NCI-H187 treated with DMSO at 0.1 percent for 48 hours (cell line): ENCODE measurements around the gene ZXDC.

Source experiments
- DNase-seq: peaks from one replicate; lab custom pipeline; 2025; lab: John Stamatoyannopoulos, UW

Gene ZXDC

GRCh38 chr3:126415661-126416591 lies 59.8 kb downstream of the ZXDC start:
- DNase-seq, result no peak

GRCh38 chr3:126414961-126415660 lies 60.6 kb downstream of the ZXDC start:
- no peak for DNase-seq

GRCh38 chr3:126414406-126414805 lies 61.3 kb downstream of the ZXDC start:
- no peak for DNase-seq

DNA sequence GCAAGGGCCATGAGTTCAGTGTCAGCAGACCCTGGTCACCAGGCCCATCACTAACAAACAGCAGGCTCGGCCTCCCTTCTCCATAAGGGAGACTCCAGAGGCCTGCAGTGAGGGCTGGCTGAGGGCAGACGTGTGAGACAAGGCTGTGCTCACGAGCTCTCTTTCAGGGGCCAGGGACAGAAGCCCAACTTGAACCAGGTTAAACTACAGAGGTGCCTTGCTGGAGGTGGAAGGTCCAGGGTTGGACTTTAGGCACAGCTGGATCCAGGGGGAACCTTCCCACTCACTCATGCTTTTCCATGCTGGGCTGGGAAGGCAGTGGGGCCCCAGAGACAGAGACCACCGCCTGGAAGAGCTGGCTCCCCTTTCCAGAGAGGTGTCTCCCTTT lies 62.0 kb downstream of the ZXDC start:
- DNase-seq, result no peak

DNA sequence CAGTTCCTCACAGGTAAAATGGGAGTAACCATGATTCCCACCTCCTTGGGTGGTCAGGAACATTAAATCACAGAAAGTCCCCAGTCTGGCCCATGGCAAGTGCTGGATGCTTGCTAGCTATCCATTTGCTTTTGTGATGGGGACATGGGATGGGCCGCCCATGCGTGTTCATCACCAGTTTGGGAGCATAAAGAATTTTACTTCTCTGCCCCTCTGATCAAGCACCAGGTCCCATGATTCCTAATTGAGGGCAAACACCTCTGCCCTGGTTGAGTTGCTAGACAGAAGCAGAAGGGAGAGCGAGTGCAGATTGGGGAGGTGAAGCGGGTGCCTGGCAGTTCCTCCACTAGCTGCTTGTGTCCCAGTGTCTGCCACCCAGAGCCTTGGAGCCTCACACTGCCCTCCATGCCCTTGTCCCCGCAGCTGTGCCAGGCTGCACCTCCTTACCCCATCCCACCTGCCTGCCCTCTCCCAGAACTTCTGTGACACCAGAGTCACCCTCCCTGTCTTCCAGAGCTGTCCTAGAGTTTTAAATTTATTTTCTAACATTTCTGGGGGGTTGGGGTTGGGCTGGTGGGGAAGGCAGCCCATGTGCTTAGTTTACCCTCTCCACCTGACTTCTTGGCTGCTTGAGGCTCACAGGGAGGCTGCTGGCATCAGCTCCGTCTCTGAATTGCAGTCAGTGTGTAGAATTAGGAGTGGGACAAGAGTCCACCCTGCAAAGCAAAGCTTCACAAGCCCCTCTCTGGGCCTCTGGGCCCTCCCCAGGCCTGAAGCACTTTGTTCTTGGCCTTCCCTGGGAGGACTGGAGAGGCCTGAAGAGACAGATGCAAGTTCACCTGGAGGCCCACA lies 62.6 kb downstream of the ZXDC start:
- DNase-seq, result no peak

- DNase-seq, result no peak
Measured at GRCh38 chr3:126408099-126408498, 67.6 kb downstream of the ZXDC start.

DNA sequence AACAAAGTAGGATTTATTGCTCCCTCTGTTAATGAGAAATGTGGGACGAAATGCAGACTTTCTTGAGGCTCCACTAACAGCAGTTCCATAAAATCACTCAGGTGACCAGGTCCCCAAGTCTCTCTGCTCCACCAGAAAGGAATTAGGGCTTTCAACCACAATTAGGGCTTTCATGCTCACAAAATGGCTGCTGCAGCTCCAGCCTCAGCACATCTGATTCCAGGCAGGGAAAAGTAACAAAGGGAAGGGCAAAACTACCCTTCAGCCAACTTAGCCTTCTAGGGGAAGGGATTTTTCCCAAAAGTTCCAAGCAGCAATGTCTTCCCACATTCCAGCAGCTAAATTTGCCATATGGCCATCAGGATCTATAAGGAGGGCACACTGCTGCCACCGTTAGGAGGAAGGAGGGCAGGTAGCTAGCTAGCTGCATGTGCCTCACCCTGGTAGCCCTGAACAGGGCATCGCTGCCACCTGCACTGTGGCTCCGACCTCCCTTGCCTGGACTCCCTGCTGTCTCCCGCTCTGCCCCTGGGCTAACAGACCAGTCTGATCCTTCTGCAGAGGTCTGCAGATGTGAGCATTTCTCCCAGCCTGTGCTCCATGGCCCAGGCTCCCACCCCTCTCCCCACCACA lies 68.2 kb downstream of the ZXDC start:
- no peak for DNase-seq

DNA sequence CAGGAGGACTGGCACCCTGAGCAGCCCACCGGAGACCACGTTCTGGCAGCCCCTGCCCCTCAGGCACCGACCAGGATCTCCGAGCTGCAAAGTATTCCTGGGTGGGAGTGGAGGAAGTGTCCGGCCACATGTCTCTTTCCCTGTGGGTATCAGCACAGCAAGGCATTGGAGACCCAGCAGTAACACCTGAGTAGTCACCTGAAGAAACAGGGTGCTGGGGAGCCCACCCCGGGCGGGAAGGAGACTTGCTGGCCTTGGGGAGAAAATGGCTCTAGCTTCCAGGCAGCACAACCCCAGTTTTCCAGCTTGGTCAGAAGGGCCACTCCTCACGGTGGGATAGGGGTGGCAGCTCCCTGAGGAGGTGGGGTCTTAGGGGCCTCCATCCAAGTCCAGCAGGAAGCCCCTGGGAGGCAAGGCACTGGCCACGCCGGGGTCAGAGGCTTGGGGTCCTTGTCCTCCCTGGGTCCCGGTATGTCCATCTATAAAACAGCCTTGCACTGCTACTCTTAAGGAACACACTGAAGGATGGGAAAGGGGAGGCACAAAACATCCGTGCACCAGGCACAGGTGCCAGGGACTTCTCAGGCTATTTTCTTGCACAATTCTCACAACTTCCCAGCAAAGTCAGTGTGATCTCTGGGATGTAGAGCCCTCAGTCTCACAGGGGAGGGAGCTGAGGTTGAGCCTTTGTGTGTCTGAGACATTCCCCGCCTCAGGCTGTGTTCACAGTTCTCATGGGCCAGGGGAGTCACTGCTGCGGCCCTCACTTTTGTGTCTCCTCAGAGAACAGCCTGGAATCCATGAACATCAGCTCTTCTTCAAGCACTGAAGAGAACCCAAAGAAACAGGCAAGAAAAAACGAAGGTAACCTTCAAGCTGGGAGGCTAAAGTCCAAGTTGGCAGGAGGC lies 69.0 kb downstream of the ZXDC start:
- DNase-seq, result no peak

GRCh38 chr3:126402666-126403302 lies 72.9 kb downstream of the ZXDC start:
- DNase-seq, result no peak

DNA sequence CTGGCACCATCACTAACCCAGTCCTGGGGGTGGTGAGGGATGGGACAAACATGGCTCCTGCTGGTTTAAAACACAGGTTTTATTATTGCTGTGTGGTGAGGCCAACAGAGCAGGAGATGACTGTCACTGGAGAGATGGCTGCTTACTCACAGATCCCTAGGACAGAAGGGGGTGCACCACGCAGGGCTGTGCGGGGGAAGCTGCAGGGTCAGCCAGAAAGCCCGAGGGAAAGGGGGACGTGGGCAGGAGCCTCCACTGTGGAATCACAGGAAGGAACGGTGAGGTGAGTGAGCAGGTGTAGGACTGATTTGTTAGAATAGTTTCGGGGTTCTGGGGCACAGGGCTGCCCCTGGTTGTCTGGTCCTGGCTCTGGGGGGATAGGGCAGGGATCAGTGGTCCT lies 73.5 kb downstream of the ZXDC start:
- DNase-seq, result no peak

- no peak for DNase-seq
Measured at GRCh38 chr3:126401611-126402160, 74.0 kb downstream of the ZXDC start.

- no peak for DNase-seq
Measured at GRCh38 chr3:126399756-126400155, 75.9 kb downstream of the ZXDC start.

DNA sequence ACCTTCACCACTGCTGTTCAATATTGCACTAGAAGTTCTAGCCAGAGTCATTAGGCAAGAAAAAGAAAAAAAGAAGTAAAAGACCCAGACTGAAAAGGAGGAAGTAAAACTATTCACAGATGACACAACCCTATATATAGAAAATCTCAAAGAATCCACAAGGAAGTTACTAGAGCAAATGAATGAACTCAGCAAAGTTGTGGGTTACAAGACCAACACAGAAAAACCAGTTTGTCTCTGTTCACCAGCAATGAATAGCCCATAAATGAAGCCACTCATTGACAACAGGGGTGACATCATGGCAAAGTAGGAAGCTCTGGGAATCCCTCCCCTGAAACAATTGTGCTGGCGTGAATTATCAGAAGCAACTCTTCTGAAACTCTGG lies 76.3 kb downstream of the ZXDC start:
- no peak for DNase-seq

- no peak for DNase-seq
Measured at GRCh38 chr3:126398423-126399350, 77.0 kb downstream of the ZXDC start.

GRCh38 chr3:126397610-126398422 lies 77.9 kb downstream of the ZXDC start:
- no peak for DNase-seq

- DNase-seq, result no peak
Measured at GRCh38 chr3:126396536-126396935, 79.2 kb downstream of the ZXDC start.

DNA sequence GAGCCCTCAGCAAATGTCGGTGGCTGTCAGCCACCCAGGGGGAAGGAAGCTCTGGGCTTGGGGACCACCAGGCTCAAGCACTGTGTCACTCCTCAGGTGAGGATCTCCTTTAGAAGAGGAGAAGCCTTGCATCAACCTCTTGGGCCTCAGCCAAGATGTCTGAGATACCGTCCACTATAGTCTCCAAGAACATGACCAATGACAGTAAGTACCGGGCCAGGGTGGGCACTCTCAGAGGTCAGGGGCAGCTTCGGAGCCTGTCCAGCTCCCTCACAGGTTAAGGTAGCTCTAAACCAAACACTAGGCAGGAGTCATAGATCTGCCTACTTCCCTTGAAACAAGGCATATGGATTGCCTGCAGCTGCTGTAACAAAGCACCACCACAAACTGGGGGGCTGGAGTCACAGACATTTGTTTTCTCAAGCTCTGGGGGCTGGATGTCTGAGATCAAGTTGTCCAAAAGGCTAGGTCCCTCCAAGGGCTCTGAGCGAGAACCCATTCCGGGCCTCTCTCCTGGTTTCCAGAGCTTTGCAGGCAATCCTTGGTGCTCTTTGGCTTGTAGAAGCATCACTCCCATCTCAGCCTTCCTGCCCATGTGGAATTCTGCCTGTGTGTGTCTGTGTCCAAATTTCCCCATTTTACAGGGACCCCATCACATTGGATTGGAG lies 79.7 kb downstream of the ZXDC start:
- DNase-seq, result no peak

GRCh38 chr3:126394977-126395321 lies 80.7 kb downstream of the ZXDC start:
- DNase-seq, result no peak
